OCI-LY1 (cell line): ENCODE measurements around the gene MANEA.

Source experiments
- EZH2 ChIP-seq: fragments of 200-600 bp; sonication (generic), shearing (Covaris generic); IDR thresholded peaks from 2 replicates; pipeline ENCODE4 v1.8.0; 2017; ENCODE audit warnings: borderline replicate concordance, mixed run types, mild to moderate bottlenecking, antibody characterized with exemption, low read length, moderate library complexity, mixed read lengths
- TF ChIP-seq, protein P1 (sequence below): fragments of 200-600 bp; sonication (generic), shearing (Covaris generic); IDR thresholded peaks from 2 replicates; pipeline ENCODE4 v1.5.1; 2017; ENCODE audit warnings: mild to moderate bottlenecking, antibody characterized with exemption, low read length, moderate library complexity, mixed read lengths

GRCh38 chr6:95599706-95600105 lies 22.4 kb downstream of the MANEA start:
- TF ChIP-seq, protein P1, sequence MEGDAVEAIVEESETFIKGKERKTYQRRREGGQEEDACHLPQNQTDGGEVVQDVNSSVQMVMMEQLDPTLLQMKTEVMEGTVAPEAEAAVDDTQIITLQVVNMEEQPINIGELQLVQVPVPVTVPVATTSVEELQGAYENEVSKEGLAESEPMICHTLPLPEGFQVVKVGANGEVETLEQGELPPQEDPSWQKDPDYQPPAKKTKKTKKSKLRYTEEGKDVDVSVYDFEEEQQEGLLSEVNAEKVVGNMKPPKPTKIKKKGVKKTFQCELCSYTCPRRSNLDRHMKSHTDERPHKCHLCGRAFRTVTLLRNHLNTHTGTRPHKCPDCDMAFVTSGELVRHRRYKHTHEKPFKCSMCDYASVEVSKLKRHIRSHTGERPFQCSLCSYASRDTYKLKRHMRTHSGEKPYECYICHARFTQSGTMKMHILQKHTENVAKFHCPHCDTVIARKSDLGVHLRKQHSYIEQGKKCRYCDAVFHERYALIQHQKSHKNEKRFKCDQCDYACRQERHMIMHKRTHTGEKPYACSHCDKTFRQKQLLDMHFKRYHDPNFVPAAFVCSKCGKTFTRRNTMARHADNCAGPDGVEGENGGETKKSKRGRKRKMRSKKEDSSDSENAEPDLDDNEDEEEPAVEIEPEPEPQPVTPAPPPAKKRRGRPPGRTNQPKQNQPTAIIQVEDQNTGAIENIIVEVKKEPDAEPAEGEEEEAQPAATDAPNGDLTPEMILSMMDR, result no peak
- TF ChIP-seq EZH2, result no peak
